ENCODE measurements around the gene MPO.

GRCh38 chr17:58248955-58249269 lies 31.8 kb downstream of the MPO start:
- TF ChIP-seq POLR2A (IDR thresholded peaks at IDR 0.05) (no peak), CTCF (IDR thresholded peaks at IDR 0.05) (no peak), EP300 (IDR thresholded peaks at IDR 0.05) (no peak)

Data from ovary (tissue), 3 donors.